ENCODE results near the gene UCKL1.

Gene UCKL1

DNA sequence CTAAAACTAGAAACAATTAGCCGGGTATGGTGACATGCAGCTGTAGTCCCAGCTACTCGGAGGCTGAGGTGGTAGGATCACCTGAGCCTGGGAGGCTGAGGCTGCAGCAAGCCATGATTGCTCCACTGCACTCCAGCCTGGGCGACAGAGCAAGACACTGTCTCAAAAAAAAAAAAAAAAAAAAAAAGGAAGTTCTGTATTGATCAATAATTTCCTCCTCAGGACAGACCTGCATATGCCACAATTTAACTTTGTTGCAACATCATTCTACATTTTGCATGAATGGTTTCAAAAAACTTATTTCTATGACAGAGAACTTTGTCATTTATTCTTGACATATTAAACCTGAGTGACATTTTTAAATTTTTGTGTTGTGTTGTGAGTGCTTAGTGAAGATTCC lies 55.8 kb downstream of the UCKL1 start:
- Histone ChIP-seq H3K4ac (ENCODE audit: low read depth, low read length) (no peak overlapping the region), H2BK12ac (ENCODE audit: low read length) (no peak overlapping the region), H3K79me1 (ENCODE audit: low read length) (no peaks in the 10 kb centered on the region), H4K12ac (ENCODE audit: low read depth, low read length) (no peak overlapping the region), H2AFZ (ENCODE audit: insufficient read depth, low read length, poor library complexity) (no peak overlapping the region), H2BK120ac (ENCODE audit: insufficient read depth, low read length, poor library complexity) (no peak overlapping the region), H3K23ac (ENCODE audit: low read length) (no peak overlapping the region), H3K14ac (ENCODE audit: low read length) (no peak overlapping the region), H3K4me2 (ENCODE audit: low read length) (no peak overlapping the region), H3K4me3 (ENCODE audit: low read depth, low read length) (no peak overlapping the region), H3K9me3 (ENCODE audit: insufficient read depth, low read depth, low read length) (no peaks in the 10 kb centered on the region), H3K4me1 (ENCODE audit: control insufficient read depth in 1 of 2, insufficient read depth in 2 of 2, low read length in 2 of 2) (peaks cover 4% of the 10 kb centered on the region in 2 experiments), H3K27ac (ENCODE audit: low read depth, low read length) (no peak overlapping the region), H3K36me3 (ENCODE audit: control insufficient read depth in 1 of 2, insufficient read depth in 2 of 2, low read length in 2 of 2) (peaks cover 5 to 12% of the 10 kb centered on the region in 2 experiments), H3K79me2 (ENCODE audit: control insufficient read depth, insufficient read depth, low read length, poor library complexity) (peaks cover 16% of the 10 kb centered on the region), H4K8ac (ENCODE audit: low read depth, low read length) (no peak overlapping the region), H4K91ac (ENCODE audit: low read depth, low read length) (no peak overlapping the region), H3K18ac (ENCODE audit: low read length) (no peak overlapping the region), H3K27me3 (ENCODE audit: insufficient read depth, low read length) (no peaks in the 10 kb centered on the region), H3K9ac (ENCODE audit: low read length) (no peak overlapping the region), H2BK5ac (ENCODE audit: low read depth, low read length, poor library complexity) (no peak overlapping the region), H2AK5ac (ENCODE audit: low read length) (no peak overlapping the region)
- DNase-seq, result no peak
- WGBS (ENCODE audit: extremely low coverage, insufficient coverage, insufficient read length), result no CpG with 5 or more reads among the region's 3 CpGs

DNA sequence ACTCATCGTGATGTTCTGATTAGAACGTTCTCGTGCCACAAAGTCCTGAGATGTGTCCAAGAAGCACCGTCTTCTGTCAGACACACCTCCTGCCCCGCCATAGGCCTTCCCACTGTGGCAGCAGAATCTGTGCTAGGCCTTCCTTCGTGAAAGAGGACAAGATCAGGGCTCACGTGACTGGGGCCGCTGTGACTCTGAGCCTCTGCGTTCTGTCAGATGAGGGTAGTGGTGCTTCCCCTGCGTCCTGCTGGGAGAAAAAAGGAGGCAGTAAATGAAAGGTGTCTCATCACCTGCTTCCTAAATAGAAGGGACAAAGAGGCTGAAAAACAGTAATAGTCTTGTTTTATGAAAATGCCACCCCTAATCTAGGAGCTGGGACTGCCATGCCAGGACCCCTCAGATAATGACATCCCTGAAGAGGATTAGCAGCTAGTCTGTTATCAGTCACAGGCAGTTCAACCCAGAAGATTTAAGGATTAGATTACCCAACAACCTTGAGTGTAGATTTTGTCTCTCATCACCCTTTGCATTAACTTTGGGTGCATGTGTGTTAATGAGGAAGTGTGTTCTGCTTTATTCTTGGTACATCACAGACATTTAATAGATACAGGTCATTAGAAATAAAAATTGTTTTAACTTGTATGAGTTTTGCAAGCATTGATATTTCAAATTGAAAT lies 57.2 kb downstream of the UCKL1 start:
- Histone ChIP-seq H3K4ac (ENCODE audit: low read depth, low read length) (peak overlapping the region; percentile 48), H2BK120ac (ENCODE audit: insufficient read depth, low read length, poor library complexity) (no peak overlapping the region), H3K18ac (ENCODE audit: low read length) (no peak overlapping the region), H3K27me3 (ENCODE audit: insufficient read depth, low read length) (no peaks in the 10 kb centered on the region), H3K23ac (ENCODE audit: low read length) (no peak overlapping the region), H3K79me2 (ENCODE audit: control insufficient read depth, insufficient read depth, low read length, poor library complexity) (peaks cover 14% of the 10 kb centered on the region), H3K4me1 (ENCODE audit: control insufficient read depth in 1 of 2, insufficient read depth in 2 of 2, low read length in 2 of 2) (peaks cover 7% of the 10 kb centered on the region in 2 experiments), H4K91ac (ENCODE audit: low read depth, low read length) (no peak overlapping the region), H3K14ac (ENCODE audit: low read length) (no peak overlapping the region), H2AK5ac (ENCODE audit: low read length) (no peak overlapping the region), H3K4me3 (ENCODE audit: low read depth, low read length) (no peak overlapping the region), H3K9me3 (ENCODE audit: insufficient read depth, low read depth, low read length) (no peaks in the 10 kb centered on the region), H2BK5ac (ENCODE audit: low read depth, low read length, poor library complexity) (no peak overlapping the region), H3K36me3 (ENCODE audit: control insufficient read depth in 1 of 2, insufficient read depth in 2 of 2, low read length in 2 of 2) (peaks cover 5 to 12% of the 10 kb centered on the region in 2 experiments), H4K8ac (ENCODE audit: low read depth, low read length) (no peak overlapping the region), H2BK12ac (ENCODE audit: low read length) (no peak overlapping the region), H4K12ac (ENCODE audit: low read depth, low read length) (no peak overlapping the region), H3K79me1 (ENCODE audit: low read length) (no peaks in the 10 kb centered on the region), H3K27ac (ENCODE audit: low read depth, low read length) (no peak overlapping the region), H3K4me2 (ENCODE audit: low read length) (no peak overlapping the region), H2AFZ (ENCODE audit: insufficient read depth, low read length, poor library complexity) (no peak overlapping the region), H3K9ac (ENCODE audit: low read length) (no peak overlapping the region)
- DNase-seq, result peak; percentile 93
- no CpG with 5 or more reads among the region's 10 CpGs for WGBS (ENCODE audit: extremely low coverage, insufficient coverage, insufficient read length)

DNA sequence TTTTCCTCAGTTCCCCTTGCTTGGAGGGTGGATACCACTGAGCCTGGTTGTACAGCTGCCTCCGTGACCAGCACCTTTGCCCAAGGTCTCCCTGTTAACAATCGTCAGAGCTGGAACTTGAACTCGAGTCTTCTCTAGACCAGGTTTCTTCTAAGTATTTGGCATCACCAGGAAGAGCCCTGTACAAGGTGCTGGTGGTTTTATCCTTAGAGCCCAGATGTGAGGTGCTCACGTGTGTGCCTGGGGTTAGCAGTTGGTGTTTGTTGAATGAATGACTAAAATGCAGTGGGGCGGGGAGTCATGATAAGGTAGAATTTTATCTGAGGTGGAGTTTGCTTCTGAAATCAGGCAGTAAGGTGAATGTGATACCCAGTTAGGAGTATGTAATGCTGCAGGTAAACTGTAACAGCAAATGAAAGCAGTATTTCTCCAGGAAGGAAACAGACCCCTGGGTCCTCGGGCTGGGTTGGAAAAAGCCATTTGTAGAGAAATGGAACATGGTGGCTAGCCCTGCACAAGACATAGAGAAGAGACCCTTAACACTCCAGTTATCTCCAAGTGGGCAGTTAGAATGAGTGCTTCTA lies 58.1 kb downstream of the UCKL1 start:
- Histone ChIP-seq H2BK5ac (ENCODE audit: low read depth, low read length, poor library complexity) (no peak overlapping the region), H3K27ac (ENCODE audit: low read depth, low read length) (no peak overlapping the region), H3K4ac (ENCODE audit: low read depth, low read length) (peak overlapping the region; percentile 77), H4K91ac (ENCODE audit: low read depth, low read length) (no peak overlapping the region), H3K18ac (ENCODE audit: low read length) (no peak overlapping the region), H4K12ac (ENCODE audit: low read depth, low read length) (no peak overlapping the region), H4K8ac (ENCODE audit: low read depth, low read length) (no peak overlapping the region), H3K23ac (ENCODE audit: low read length) (no peak overlapping the region), H3K4me2 (ENCODE audit: low read length) (no peak overlapping the region), H2BK12ac (ENCODE audit: low read length) (no peak overlapping the region), H3K4me1 (ENCODE audit: control insufficient read depth in 1 of 2, insufficient read depth in 2 of 2, low read length in 2 of 2) (peaks cover 8% of the 10 kb centered on the region in 2 experiments), H3K14ac (ENCODE audit: low read length) (no peak overlapping the region), H3K9me3 (ENCODE audit: insufficient read depth, low read depth, low read length) (no peaks in the 10 kb centered on the region), H3K79me2 (ENCODE audit: control insufficient read depth, insufficient read depth, low read length, poor library complexity) (peaks cover 14% of the 10 kb centered on the region), H3K36me3 (ENCODE audit: control insufficient read depth in 1 of 2, insufficient read depth in 2 of 2, low read length in 2 of 2) (peaks cover 5 to 12% of the 10 kb centered on the region in 2 experiments), H3K9ac (ENCODE audit: low read length) (no peak overlapping the region), H2AFZ (ENCODE audit: insufficient read depth, low read length, poor library complexity) (no peak overlapping the region), H2BK120ac (ENCODE audit: insufficient read depth, low read length, poor library complexity) (no peak overlapping the region), H2AK5ac (ENCODE audit: low read length) (no peak overlapping the region), H3K4me3 (ENCODE audit: low read depth, low read length) (no peak overlapping the region), H3K79me1 (ENCODE audit: low read length) (no peaks in the 10 kb centered on the region), H3K27me3 (ENCODE audit: insufficient read depth, low read length) (no peaks in the 10 kb centered on the region)
- DNase-seq, result peak in 1 of 2 donors; percentile 43
- no CpG with 5 or more reads among the region's 6 CpGs for WGBS (ENCODE audit: extremely low coverage, insufficient coverage, insufficient read length)

DNA sequence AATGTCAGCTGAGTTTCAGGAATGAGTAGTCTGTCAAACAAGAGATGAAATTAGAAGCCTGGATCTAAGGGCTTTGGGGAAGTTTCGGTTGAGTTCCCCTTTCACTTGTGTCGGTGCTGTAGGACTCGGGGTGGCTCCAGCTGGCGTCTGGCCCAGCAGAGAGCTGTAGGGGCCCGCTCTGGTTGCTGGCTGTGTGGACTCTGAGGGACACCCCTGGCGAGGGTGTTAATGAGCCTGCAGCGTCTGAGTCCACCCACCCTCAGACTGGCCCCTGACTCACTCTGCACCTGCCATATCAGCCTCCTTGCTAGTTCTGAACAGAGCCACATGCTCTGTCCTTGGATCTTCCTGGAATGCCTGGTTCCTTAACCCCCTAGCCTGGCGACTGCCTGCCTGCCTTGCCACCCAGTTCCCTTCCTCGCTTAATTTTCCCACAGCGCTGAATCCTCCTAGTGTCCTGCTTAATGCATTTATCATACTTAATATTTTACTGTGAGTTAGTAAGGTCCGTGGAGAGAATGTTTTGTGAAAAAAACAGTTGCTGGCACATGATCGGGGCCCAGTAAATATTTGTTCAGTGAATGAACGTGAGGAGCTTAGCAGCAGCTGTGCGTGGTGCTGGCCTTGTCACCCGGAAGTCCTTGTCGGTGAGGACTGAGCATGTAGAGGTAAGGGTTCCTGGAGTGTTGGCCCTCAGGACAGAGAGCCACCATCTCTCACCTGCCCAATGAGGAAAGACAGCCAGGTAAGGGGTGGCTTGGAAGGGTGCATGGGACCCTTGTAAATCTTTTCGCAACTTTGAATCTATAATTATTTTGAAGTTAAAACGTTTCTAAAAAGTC lies 59.7 kb downstream of the UCKL1 start:
- H3K9ac ChIP-seq (ENCODE audit: low read length), result no peak overlapping the region
- H3K23ac ChIP-seq (ENCODE audit: low read length), result no peak overlapping the region
- no peak overlapping the region for H3K14ac ChIP-seq (ENCODE audit: low read length)
- no peaks in the 10 kb centered on the region for H3K9me3 ChIP-seq (ENCODE audit: insufficient read depth, low read depth, low read length)
- H4K8ac ChIP-seq (ENCODE audit: low read depth, low read length), result no peak overlapping the region
- H4K91ac ChIP-seq (ENCODE audit: low read depth, low read length), result no peak overlapping the region
- H3K4me3 ChIP-seq (ENCODE audit: low read depth, low read length), result no peak overlapping the region
- WGBS (ENCODE audit: extremely low coverage, insufficient coverage, insufficient read length), result no CpG with 5 or more reads among the region's 18 CpGs
- H3K36me3 ChIP-seq (ENCODE audit: control insufficient read depth in 1 of 2, insufficient read depth in 2 of 2, low read length in 2 of 2), result peaks cover 12 to 20% of the 10 kb centered on the region in 2 experiments
- no peak overlapping the region for H2AK5ac ChIP-seq (ENCODE audit: low read length)
- no peak overlapping the region for H4K12ac ChIP-seq (ENCODE audit: low read depth, low read length)
- peak overlapping the region; percentile 53 for H3K4ac ChIP-seq (ENCODE audit: low read depth, low read length)
- peaks cover 8% of the 10 kb centered on the region in 2 experiments for H3K4me1 ChIP-seq (ENCODE audit: control insufficient read depth in 1 of 2, insufficient read depth in 2 of 2, low read length in 2 of 2)
- no peak overlapping the region for H2BK120ac ChIP-seq (ENCODE audit: insufficient read depth, low read length, poor library complexity)
- H2BK5ac ChIP-seq (ENCODE audit: low read depth, low read length, poor library complexity), result no peak overlapping the region
- no peak overlapping the region for H2AFZ ChIP-seq (ENCODE audit: insufficient read depth, low read length, poor library complexity)
- H3K27me3 ChIP-seq (ENCODE audit: insufficient read depth, low read length), result no peaks in the 10 kb centered on the region
- H3K4me2 ChIP-seq (ENCODE audit: low read length), result peak overlapping the region; percentile 67
- no peak overlapping the region for H2BK12ac ChIP-seq (ENCODE audit: low read length)
- H3K79me1 ChIP-seq (ENCODE audit: low read length), result no peaks in the 10 kb centered on the region
- peak; percentile 56 to 57 for DNase-seq
- H3K18ac ChIP-seq (ENCODE audit: low read length), result peak overlapping the region; percentile 38
- peaks cover 14% of the 10 kb centered on the region for H3K79me2 ChIP-seq (ENCODE audit: control insufficient read depth, insufficient read depth, low read length, poor library complexity)
- no peak overlapping the region for H3K27ac ChIP-seq (ENCODE audit: low read depth, low read length)
